Measurements from ENCODE around the gene TRERF1.

TRERF1 gene

DNA sequence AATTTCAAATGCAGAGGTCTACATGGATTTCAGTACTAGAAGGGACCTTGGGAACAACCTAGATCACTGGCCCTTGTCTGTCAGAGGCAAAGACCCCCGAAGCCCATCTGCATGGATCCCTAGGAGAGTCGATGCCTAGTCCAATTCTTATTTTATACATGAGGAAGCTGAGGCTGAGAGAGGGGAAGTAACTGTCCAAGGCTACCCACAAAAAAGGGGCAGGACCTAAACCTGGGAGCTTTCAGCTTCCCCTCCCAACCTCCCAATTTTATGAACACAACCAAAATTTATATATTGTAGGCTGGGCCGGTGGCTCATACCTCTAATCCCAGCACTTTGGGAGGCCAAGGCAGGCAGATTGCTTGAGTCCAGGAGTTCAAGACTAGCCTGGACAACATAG is 73.2 kb downstream of the TRERF1 start:
- DNase-seq = no peak
- no peak overlapping the region for H3K9ac ChIP-seq (ENCODE audit: low read length)
- H2AFZ ChIP-seq (ENCODE audit: low read length) = no peak overlapping the region
- H3K36me3 ChIP-seq (replicated peaks; ENCODE audit: insufficient read depth, low read length) = no peaks in the 10 kb centered on the region
- TF ChIP-seq CTCF (IDR thresholded peaks at IDR 0.05; ENCODE audit: low read length) = no peak
- no peak for TF ChIP-seq EZH2phosphoT487 (IDR thresholded peaks at IDR 0.05; ENCODE audit: low read length)
- TF ChIP-seq EZH2 (optimal IDR thresholded peaks at IDR 0.05; ENCODE audit: low read depth, low read length) = no peak
- no peaks in the 10 kb centered on the region for H3K27me3 ChIP-seq (replicated peaks; ENCODE audit: insufficient read depth, low read length)
- no peaks in the 10 kb centered on the region for H3K9me2 ChIP-seq (replicated peaks; ENCODE audit: insufficient read depth, low read length)
- H3K4me3 ChIP-seq (ENCODE audit: low read length) = no peak overlapping the region
- 0 out of 2 replicates have a peak, but pooled peaks cover 6% of the 10 kb centered on the region for H3K4me1 ChIP-seq (ENCODE audit: low read length)
- H4K20me1 ChIP-seq (ENCODE audit: insufficient read depth, low read length) = no peaks in the 10 kb centered on the region
- H3K27ac ChIP-seq (ENCODE audit: low read length) = no peak overlapping the region
- H3F3A ChIP-seq (ENCODE audit: insufficient read depth, low read length) = no peaks in the 10 kb centered on the region
- no peaks in the 10 kb centered on the region for H3K9me3 ChIP-seq (replicated peaks; ENCODE audit: insufficient read depth, low read length)
- H3K4me2 ChIP-seq (ENCODE audit: low read depth, low read length) = no peak overlapping the region
- H3K79me2 ChIP-seq (ENCODE audit: low read length) = peaks cover 4% of the 10 kb centered on the region

GRCh38 chr6:42378125-42378524 is 73.6 kb downstream of the TRERF1 start:
- TF ChIP-seq EZH2phosphoT487 (IDR thresholded peaks at IDR 0.05; ENCODE audit: low read length) (no peak), EZH2 (optimal IDR thresholded peaks at IDR 0.05; ENCODE audit: low read depth, low read length) (no peak), CTCF (IDR thresholded peaks at IDR 0.05; ENCODE audit: low read length) (no peak)
- H3K9me2 ChIP-seq (replicated peaks; ENCODE audit: insufficient read depth, low read length) = no peaks in the 10 kb centered on the region
- no peaks in the 10 kb centered on the region for H3F3A ChIP-seq (ENCODE audit: insufficient read depth, low read length)
- H3K9ac ChIP-seq (ENCODE audit: low read length) = no peak overlapping the region
- no peaks in the 10 kb centered on the region for H3K9me3 ChIP-seq (replicated peaks; ENCODE audit: insufficient read depth, low read length)
- H3K27me3 ChIP-seq (replicated peaks; ENCODE audit: insufficient read depth, low read length) = no peaks in the 10 kb centered on the region
- no peak overlapping the region for H2AFZ ChIP-seq (ENCODE audit: low read length)
- H4K20me1 ChIP-seq (ENCODE audit: insufficient read depth, low read length) = no peaks in the 10 kb centered on the region
- no peak for DNase-seq
- H3K36me3 ChIP-seq (replicated peaks; ENCODE audit: insufficient read depth, low read length) = no peaks in the 10 kb centered on the region
- no peak overlapping the region for H3K4me3 ChIP-seq (ENCODE audit: low read length)
- no peak overlapping the region for H3K27ac ChIP-seq (ENCODE audit: low read length)
- no peak overlapping the region for H3K4me2 ChIP-seq (ENCODE audit: low read depth, low read length)
- H3K4me1 ChIP-seq (ENCODE audit: low read length) = 0 out of 2 replicates have a peak, but pooled peaks cover 6% of the 10 kb centered on the region
- peaks cover under 1% of the 10 kb centered on the region for H3K79me2 ChIP-seq (ENCODE audit: low read length)

GRCh38 chr6:42375007-42375635 is 76.6 kb downstream of the TRERF1 start:
- Histone ChIP-seq H3K27me3 (replicated peaks; ENCODE audit: insufficient read depth, low read length) (no peaks in the 10 kb centered on the region), H3K9me2 (replicated peaks; ENCODE audit: insufficient read depth, low read length) (no peaks in the 10 kb centered on the region), H2AFZ (ENCODE audit: low read length) (no peak overlapping the region), H3K9me3 (replicated peaks; ENCODE audit: insufficient read depth, low read length) (no peaks in the 10 kb centered on the region), H3K4me3 (ENCODE audit: low read length) (no peak overlapping the region), H4K20me1 (ENCODE audit: insufficient read depth, low read length) (no peaks in the 10 kb centered on the region), H3K27ac (ENCODE audit: low read length) (no peak overlapping the region), H3K79me2 (ENCODE audit: low read length) (peaks cover 7% of the 10 kb centered on the region; the same call in 1 of the 2 replicates), H3F3A (ENCODE audit: insufficient read depth, low read length) (no peaks in the 10 kb centered on the region), H3K9ac (ENCODE audit: low read length) (no peak overlapping the region), H3K4me2 (ENCODE audit: low read depth, low read length) (no peak overlapping the region), H3K4me1 (ENCODE audit: low read length) (no peaks in the 10 kb centered on the region), H3K36me3 (replicated peaks; ENCODE audit: insufficient read depth, low read length) (no peaks in the 10 kb centered on the region)
- DNase-seq = no peak
- TF ChIP-seq CTCF (IDR thresholded peaks at IDR 0.05; ENCODE audit: low read length) (no peak), EZH2 (optimal IDR thresholded peaks at IDR 0.05; ENCODE audit: low read depth, low read length) (no peak), EZH2phosphoT487 (IDR thresholded peaks at IDR 0.05; ENCODE audit: low read length) (no peak)

Measured in MM.1S (cell line).